Measurements from ENCODE around the gene TMEM255B. TPM values are rescaled to one million over a fixed set of nuclear protein-coding genes. Genes with fewer than 3 reads are reported as not detected.
A peak's percentile ranks its signal among the peaks of the same experiment; 100 is the strongest.

The TMEM255B gene
- total RNA-seq, 2 experiments from 2014 or later = 0.61 to 0.88 TPM

DNA sequence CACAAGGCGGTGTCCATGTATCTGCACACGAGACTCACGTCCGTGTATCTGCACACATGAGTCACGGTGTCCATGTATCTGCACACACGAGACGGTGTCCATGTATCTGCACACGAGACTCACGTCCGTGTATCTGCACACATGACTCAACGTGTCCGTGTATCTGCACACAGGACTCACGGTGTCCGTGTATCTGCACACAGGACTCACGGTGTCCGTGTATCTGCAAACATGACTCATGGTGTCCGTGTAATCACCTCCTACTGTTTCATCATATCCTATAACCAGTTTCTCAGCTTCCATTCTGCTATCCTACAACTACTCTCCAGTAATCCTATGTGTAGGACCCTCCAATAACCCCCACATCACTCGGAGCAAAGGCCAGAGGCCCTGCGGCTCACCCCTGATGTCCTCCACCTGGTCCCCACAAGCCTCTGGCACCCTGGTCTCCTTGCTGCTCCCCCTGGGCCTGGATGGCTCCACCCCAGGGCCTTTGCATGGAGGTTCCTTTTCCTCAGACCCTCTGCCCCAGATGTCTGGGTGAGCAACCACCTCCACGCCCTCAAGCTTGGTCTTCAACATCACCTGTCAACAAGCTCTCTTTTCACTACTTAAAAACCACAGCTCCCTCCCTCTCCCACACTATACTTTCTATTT, 2.5 kb upstream of the TMEM255B start:
- intact Hi-C loops (cut with micrococcal nuclease) = no loop called here
- Mint-ChIP-seq H3K9me3 (no peaks in the 10 kb centered on the region), H3K4me1 (ENCODE audit: low read depth) (peaks cover 7% of the 10 kb centered on the region), H3K27me3 (peaks cover 29% of the 10 kb centered on the region), H3K36me3 (no peaks in the 10 kb centered on the region), H3K4me3 (no peak overlapping the region), H3K27ac (no peak overlapping the region)
- POLR2A ChIA-PET = no interaction called here
- DNase-seq = no peak
- CTCF ChIA-PET = interaction anchor here (1.5 kb wide), 1 partner anchor 32 kb away, joined by 3 read pairs; no protein-coding TSS in a partner anchor

DNA sequence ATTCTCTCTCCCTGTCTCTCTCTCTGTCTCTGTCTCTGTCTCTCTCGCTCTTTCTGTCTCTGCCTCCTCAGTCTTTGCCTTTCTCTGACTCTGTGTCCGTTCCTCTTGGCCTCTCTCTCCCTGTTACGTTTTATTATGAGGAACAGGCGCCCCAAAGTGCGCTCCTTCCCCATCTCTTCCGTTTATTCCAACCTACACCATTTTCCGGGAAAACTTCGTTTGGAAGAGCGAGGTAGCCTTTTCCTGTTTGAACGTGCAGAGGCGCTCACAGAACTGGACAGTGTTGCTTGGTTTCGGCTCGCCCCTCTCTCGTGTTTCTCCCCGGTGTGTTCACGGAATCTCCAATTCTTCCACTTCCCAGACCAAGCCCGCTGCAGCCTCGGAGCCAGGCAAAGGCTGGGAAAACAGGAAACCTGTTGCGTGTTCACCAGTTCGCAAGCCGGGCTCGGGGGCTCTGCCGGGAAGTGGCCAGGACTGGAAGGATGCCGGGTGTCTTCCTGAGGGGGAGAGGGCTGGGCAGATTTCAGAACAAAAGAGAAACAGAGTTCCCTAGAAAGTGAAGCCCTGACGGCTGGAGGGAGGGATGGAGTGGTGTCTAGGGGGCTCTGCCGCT, 605 bp downstream of the TMEM255B start:
- H3K36me3 Mint-ChIP-seq = no peaks in the 10 kb centered on the region
- no peak overlapping the region for H3K27ac Mint-ChIP-seq
- H3K4me1 Mint-ChIP-seq (ENCODE audit: low read depth) = peaks cover 7% of the 10 kb centered on the region
- intact Hi-C loops (cut with micrococcal nuclease) = no loop called here
- peak overlapping the region; percentile 77 for H3K4me3 Mint-ChIP-seq
- no peaks in the 10 kb centered on the region for H3K9me3 Mint-ChIP-seq
- peaks cover 43% of the 10 kb centered on the region for H3K27me3 Mint-ChIP-seq
- CTCF ChIA-PET = interaction anchor here (0.6 to 1.6 kb wide), 2 partner anchors 18 to 350 kb away, joined by 3 to 5 read pairs; no protein-coding TSS in a partner anchor
- POLR2A ChIA-PET = no interaction called here
- peak; percentile 7 for DNase-seq

DNA sequence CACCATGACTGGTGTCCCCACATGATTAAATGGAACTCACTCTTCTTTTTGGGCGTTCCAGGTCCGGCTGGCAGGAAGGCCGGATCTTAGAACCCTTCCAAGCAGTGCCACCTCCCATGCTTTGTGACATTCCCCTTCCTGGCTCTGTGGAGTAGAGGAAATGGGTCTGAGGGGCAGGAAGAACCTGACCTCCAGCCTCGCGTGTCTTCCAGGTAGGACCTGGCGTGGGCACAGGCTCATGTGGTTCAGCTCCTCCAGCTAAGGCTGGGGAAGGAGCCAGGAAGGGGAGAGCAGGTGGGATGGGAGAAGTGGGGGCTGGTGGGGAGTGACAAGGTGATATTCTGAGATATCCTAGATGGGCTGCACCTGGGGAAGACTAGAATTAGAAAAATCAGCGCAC, 2.1 kb downstream of the TMEM255B start:
- no peaks in the 10 kb centered on the region for H3K9me3 Mint-ChIP-seq
- H3K36me3 Mint-ChIP-seq = no peaks in the 10 kb centered on the region
- intact Hi-C loops (cut with micrococcal nuclease) = no loop called here
- ChIA-PET CTCF (no interaction called here), POLR2A (no interaction called here)
- H3K4me1 Mint-ChIP-seq (ENCODE audit: low read depth) = peaks cover 7% of the 10 kb centered on the region
- H3K27me3 Mint-ChIP-seq = peaks cover 46% of the 10 kb centered on the region
- DNase-seq = peak; percentile 4
- no peak overlapping the region for H3K27ac Mint-ChIP-seq
- no peak overlapping the region for H3K4me3 Mint-ChIP-seq

DNA sequence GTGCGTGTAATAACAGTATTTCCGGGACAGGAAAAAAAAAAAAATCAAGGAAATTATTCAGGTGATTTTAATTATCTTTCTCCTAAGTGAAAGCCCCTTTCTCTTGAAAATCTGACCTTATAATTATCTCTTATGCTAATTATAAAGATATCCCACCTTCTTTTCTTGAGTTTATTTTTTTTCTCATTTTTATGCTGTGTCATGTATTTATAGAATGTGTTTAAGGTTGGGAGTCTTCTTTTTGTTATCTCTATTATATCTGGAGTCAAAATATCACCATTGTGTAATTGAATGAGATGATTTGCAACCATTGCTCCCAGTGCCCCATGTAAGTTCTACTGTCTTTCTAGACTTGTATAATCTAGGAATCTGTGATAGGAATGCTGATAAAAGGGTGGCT, 3.0 kb downstream of the TMEM255B start:
- no peak overlapping the region for H3K27ac Mint-ChIP-seq
- ChIA-PET CTCF (no interaction called here), POLR2A (no interaction called here)
- H3K27me3 Mint-ChIP-seq = peaks cover 44% of the 10 kb centered on the region
- intact Hi-C loops (cut with micrococcal nuclease) = no loop called here
- H3K4me3 Mint-ChIP-seq = no peak overlapping the region
- H3K4me1 Mint-ChIP-seq (ENCODE audit: low read depth) = peaks cover 7% of the 10 kb centered on the region
- no peaks in the 10 kb centered on the region for H3K36me3 Mint-ChIP-seq
- H3K9me3 Mint-ChIP-seq = no peaks in the 10 kb centered on the region
- DNase-seq = no peak

DNA sequence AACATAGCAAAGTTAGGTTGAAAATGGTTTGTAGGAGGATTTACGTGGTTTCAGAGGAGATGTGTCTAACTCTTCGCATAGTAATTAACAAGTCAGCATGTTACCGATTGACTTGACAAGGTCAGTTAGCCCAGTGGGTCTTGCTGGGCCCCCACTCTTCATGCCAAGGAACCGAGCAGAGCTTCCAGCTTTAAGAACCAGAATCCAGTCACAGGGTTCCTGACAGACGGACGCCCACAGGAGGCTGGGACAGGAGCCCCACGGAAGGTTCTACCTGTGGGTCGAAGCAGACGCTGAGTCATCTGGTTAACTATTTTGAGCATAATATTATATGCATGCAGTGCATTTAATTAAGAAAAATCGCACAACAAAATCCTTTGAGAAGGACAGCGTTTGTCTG, 3.5 kb downstream of the TMEM255B start:
- H3K4me3 Mint-ChIP-seq = no peak overlapping the region
- peaks cover 44% of the 10 kb centered on the region for H3K27me3 Mint-ChIP-seq
- DNase-seq = peak; percentile 2
- CTCF ChIA-PET = no interaction called here
- no peaks in the 10 kb centered on the region for H3K9me3 Mint-ChIP-seq
- POLR2A ChIA-PET = no interaction called here
- no peak overlapping the region for H3K27ac Mint-ChIP-seq
- H3K4me1 Mint-ChIP-seq (ENCODE audit: low read depth) = peaks cover 7% of the 10 kb centered on the region
- no peaks in the 10 kb centered on the region for H3K36me3 Mint-ChIP-seq
- intact Hi-C loops (cut with micrococcal nuclease) = no loop called here

DNA sequence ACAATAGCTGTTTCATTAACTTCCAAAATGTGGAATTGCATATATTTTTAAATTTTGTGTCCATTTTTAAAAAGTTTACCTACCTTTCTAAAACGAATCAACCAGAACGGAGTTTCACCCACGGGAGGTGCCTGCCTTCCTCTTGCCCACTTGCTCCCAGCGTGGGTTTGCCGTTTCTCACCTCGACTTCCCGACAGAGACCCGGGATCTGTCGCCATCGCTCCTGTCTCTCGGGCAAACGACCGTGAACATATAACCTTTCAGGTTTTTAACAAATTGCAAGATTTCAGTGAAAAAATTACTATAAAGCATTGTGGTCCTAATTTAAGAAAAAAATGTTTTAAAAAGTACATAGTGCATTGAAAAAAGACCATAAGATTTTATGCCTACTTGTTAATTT, 4.2 kb downstream of the TMEM255B start:
- no peak for DNase-seq
- POLR2A ChIA-PET = no interaction called here
- Mint-ChIP-seq H3K27ac (no peak overlapping the region), H3K27me3 (peaks cover 40% of the 10 kb centered on the region), H3K36me3 (no peaks in the 10 kb centered on the region), H3K9me3 (no peaks in the 10 kb centered on the region), H3K4me3 (no peak overlapping the region), H3K4me1 (ENCODE audit: low read depth) (peaks cover 7% of the 10 kb centered on the region)
- intact Hi-C loops (cut with micrococcal nuclease) = no loop called here
- CTCF ChIA-PET = no interaction called here

DNA sequence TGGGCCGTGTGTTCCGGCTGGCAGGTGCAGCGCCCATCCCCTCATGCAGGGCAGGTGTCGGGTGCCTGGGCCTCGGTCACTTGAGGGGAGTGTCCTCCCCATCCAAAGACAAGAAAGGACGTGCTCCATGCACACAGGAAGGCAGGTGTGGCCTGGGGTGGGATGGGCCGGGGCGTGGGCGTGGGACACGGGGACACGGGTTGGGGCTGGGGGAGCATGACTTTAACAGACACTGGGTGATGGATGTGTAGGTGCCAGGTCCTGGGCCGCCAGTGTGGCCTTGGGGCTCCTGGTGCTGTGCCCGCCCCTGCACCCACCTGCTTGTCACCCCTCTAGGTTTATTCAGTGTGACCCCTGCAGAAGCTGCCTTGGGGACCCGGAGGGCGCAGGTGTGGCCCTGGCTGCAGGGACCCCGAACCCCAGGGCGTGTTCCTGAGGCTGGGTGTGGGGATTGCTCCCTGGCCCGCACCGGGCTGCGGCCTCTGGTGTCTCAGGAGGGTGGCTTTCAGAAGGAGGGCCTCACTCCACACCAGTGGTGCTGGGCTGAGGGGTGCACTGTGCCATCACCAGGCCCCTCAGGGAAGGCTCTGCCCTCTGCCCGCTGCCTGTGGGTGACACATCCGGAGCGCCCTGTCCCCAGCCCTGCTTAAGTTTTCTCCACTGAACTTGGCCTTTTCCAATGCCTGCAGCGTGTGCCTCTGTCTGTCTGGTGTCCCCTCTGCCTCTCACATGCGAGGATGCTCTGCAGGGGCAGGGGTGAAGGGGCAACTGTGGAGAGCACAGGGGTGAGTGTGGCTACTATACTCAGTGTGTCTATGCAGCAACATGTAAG, 5.2 kb downstream of the TMEM255B start:
- CTCF ChIA-PET = no interaction called here
- peaks cover 7% of the 10 kb centered on the region for H3K4me1 Mint-ChIP-seq (ENCODE audit: low read depth)
- H3K36me3 Mint-ChIP-seq = no peaks in the 10 kb centered on the region
- H3K9me3 Mint-ChIP-seq = no peaks in the 10 kb centered on the region
- POLR2A ChIA-PET = no interaction called here
- peak; percentile 6 for DNase-seq
- no peak overlapping the region for H3K27ac Mint-ChIP-seq
- intact Hi-C loops (cut with micrococcal nuclease) = no loop called here
- no peak overlapping the region for H3K4me3 Mint-ChIP-seq
- H3K27me3 Mint-ChIP-seq = peaks cover 37% of the 10 kb centered on the region

DNA sequence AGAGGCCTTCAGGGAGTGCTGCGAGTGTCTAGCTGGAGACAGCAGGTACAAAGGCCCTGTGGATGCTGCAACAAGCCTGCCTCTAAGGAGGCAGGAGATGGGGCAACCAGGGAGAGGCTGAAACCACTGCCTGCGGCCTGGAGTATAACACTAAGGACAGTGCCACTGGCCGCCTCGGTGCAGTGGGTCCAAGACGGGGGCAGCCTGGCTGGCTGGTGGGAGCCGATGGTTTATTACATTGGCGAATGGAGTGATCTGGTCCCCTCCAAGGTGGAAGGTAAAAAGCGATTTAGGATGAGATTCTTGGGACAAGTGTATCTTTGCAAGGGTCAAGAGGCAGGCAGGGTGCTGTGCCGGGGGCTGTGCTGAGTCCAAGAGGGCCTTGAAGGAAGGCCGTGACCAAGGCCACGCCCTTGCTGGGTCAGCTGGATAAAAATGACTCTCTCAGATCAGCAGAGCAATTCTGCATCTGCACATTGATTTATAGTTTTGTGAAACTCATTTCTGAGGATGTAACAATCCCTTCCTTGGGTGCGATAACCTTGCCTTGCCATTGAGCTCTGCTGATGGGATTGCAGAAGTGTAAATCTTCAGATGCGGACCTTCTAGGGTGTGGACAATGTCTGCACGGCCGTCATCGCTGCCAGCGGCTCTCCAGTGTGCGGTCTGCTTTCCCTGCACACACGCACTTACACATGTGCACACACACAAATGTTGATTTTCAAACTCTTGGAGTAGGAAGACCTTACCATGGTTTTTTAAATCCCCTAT, 6.0 kb downstream of the TMEM255B start:
- Mint-ChIP-seq H3K9me3 (no peaks in the 10 kb centered on the region), H3K36me3 (no peaks in the 10 kb centered on the region), H3K27me3 (peaks cover 30% of the 10 kb centered on the region), H3K4me3 (no peak overlapping the region), H3K27ac (no peak overlapping the region), H3K4me1 (ENCODE audit: low read depth) (no peaks in the 10 kb centered on the region)
- CTCF ChIA-PET = no interaction called here
- intact Hi-C loops (cut with micrococcal nuclease) = no loop called here
- DNase-seq = peak; percentile 5
- POLR2A ChIA-PET = no interaction called here

DNA sequence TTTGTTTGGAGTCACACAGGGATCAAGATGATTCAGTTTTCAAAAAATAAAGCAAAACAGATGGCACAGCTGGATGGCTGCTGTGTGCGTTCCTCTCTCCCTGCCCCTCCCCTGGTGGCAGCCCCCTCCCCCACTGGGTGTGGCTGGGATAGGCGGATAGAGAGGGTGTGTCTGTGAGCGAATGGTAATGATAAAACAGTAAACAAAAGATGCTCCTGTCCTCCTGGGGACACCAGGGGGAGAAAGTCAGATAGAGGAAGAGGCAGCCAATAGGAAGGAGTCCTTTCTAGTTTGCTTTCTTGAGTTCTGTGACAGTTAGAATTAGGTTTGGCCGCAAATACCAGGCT, 6.5 kb downstream of the TMEM255B start:
- no peak overlapping the region for H3K4me3 Mint-ChIP-seq
- no peaks in the 10 kb centered on the region for H3K36me3 Mint-ChIP-seq
- ChIA-PET POLR2A (no interaction called here), CTCF (no interaction called here)
- no peak for DNase-seq
- no peak overlapping the region for H3K27ac Mint-ChIP-seq
- intact Hi-C loops (cut with micrococcal nuclease) = no loop called here
- H3K9me3 Mint-ChIP-seq = no peaks in the 10 kb centered on the region
- no peaks in the 10 kb centered on the region for H3K4me1 Mint-ChIP-seq (ENCODE audit: low read depth)
- peaks cover 28% of the 10 kb centered on the region for H3K27me3 Mint-ChIP-seq

DNA sequence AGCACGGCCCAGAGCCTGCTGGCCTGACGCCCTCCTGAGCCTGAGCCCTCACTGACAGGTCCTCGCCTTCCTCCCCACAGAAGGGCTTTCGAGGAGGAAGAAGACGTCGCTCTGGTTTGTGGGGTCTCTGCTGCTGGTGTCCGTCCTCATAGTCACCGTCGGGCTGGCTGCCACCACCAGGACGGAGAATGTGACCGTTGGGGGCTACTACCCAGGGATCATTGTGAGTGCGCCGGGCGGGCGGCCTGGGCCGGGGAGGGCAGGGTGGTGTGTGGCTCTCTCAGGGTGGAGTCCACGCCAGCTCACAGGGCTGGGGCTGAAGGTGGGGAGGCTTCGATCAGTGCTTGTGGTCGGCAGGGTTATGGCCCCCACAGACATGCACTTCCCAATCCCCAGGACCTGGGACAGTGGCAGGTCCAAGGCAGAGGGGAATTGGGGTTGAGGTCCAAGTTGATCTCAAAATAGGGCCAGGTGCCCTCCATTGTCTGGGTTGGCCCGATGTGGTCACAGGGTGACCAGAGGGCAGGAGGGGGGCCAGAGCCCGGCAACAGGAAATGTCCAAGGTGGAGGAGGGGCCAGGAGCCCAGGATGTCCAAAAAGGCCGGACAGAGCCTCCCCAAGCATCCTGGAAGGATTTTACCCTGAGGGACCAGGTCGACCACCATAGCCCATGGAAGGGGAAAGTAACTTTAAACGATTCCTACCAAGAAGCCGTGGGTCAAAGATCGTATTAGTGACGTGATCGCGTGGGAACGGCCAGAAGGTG, 7.2 kb downstream of the TMEM255B start:
- Mint-ChIP-seq H3K27me3 (peaks cover 22% of the 10 kb centered on the region), H3K36me3 (no peaks in the 10 kb centered on the region), H3K27ac (no peak overlapping the region), H3K4me1 (ENCODE audit: low read depth) (no peaks in the 10 kb centered on the region), H3K4me3 (no peak overlapping the region), H3K9me3 (no peaks in the 10 kb centered on the region)
- CTCF ChIA-PET = no interaction called here
- intact Hi-C loops (cut with micrococcal nuclease) = no loop called here
- POLR2A ChIA-PET = no interaction called here
- peak; percentile 6 for DNase-seq

DNA sequence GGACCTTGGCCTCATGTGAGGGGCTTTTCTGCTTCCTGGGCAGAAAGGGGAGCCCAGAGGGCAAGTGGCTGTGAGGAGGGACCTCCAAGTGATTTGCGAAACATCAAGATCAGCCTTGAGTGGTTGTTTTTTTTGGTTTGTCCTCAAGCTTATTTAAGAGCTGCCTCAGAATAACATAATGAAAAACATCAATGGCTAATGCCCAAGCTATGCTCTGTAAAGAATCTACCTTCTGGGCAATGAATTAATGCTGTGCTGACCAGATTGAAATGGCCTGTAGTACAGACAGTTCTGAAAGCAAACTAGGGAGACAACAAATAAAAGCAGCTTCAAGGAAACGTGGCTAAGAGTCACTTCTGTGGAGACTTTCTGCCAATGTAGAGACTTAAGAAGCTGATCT, 8.3 kb downstream of the TMEM255B start:
- no peak for DNase-seq
- POLR2A ChIA-PET = no interaction called here
- CTCF ChIA-PET = interaction anchor here (1.2 kb wide), 1 partner anchor 9 kb away, joined by 4 read pairs; the partner anchor contains the start of gene TMEM255B
- Mint-ChIP-seq H3K4me3 (no peak overlapping the region), H3K36me3 (no peaks in the 10 kb centered on the region), H3K27me3 (peaks cover 12% of the 10 kb centered on the region), H3K9me3 (peaks cover 5% of the 10 kb centered on the region), H3K27ac (no peak overlapping the region), H3K4me1 (ENCODE audit: low read depth) (peaks cover 7% of the 10 kb centered on the region)
- intact Hi-C loops (cut with micrococcal nuclease) = no loop called here
